Renal cortex interstitium (tissue), 15 donors: ENCODE data around the gene ACYP1. TPM values are rescaled to one million over a fixed set of nuclear protein-coding genes. Genes with fewer than 3 reads are reported as not detected.

Source experiments
- DNase-seq, 11 donors: peaks; one replicate each; pipeline ENCODE4 v3.0.0-alpha.2; 2013; ENCODE audit warnings: low read depth in 9 of 11, low spot score in 4 of 11; ENCODE audit errors: extremely low read depth in 1 of 11
- long read RNA-seq, 16 experiments: transcript quantifications; one replicate each; lab custom pipeline, GENCODE V29; 2026
- polyA plus RNA-seq, 3 donors: library from polyadenylated mRNA; unstranded; fragments of 120-200 nt; gene quantifications; one replicate each; pipeline ENCODE4 v1.2.1, GENCODE V29; 2013; ENCODE audit not compliant: insufficient read length in 3 of 3

ACYP1 gene
- polyA plus RNA-seq: 10 to 100 TPM; 29.2 to 54.5 (median 32.8) TPM
- long read RNA-seq, donor 1, transcript ACYP1-201 (3 exons, 627 nt): major isoform, 10 of 18 reads
- long read RNA-seq, donor 1, partial matches to known transcripts: 7 of 18 reads
- long read RNA-seq, donor 1, other reads (novel, unspliced or antisense): 0 of 18 reads
- long read RNA-seq, donor 2, transcript ACYP1-201 (3 exons, 627 nt): major isoform, 6 of 20 reads
- long read RNA-seq, donor 2, partial matches to known transcripts: 12 of 20 reads
- long read RNA-seq, donor 2, other reads (novel, unspliced or antisense): 0 of 20 reads
- long read RNA-seq, donor 3, transcript ACYP1-201 (3 exons, 627 nt): major isoform, 20 of 20 reads
- long read RNA-seq, donor 3, partial matches to known transcripts: 0 of 20 reads
- long read RNA-seq, donor 3, other reads (novel, unspliced or antisense): 0 of 20 reads
- long read RNA-seq, donor 4, transcript ACYP1-201 (3 exons, 627 nt): major isoform, 11 of 14 reads
- long read RNA-seq, donor 4, partial matches to known transcripts: 0 of 14 reads
- long read RNA-seq, donor 4, other reads (novel, unspliced or antisense): 0 of 14 reads
- long read RNA-seq, donor 5: 0 reads
- long read RNA-seq, donor 6, transcript ACYP1-201 (3 exons, 627 nt): major isoform, 9 of 15 reads
- long read RNA-seq, donor 6, transcript ACYP1-203 (2 exons, 606 nt): minor isoform, 5 of 15 reads
- long read RNA-seq, donor 6, partial matches to known transcripts: 0 of 15 reads
- long read RNA-seq, donor 6, other reads (novel, unspliced or antisense): 0 of 15 reads
- long read RNA-seq, donor 7, transcript ACYP1-201 (3 exons, 627 nt): major isoform, 13 of 36 reads
- long read RNA-seq, donor 7, partial matches to known transcripts: 22 of 36 reads
- long read RNA-seq, donor 7, other reads (novel, unspliced or antisense): 0 of 36 reads
- long read RNA-seq, donor 8: 0 reads
- long read RNA-seq, donor 9, transcript ACYP1-201 (3 exons, 627 nt): major isoform, 18 of 33 reads
- long read RNA-seq, donor 9, partial matches to known transcripts: 14 of 33 reads
- long read RNA-seq, donor 9, other reads (novel, unspliced or antisense): 0 of 33 reads
- long read RNA-seq, donor 10, transcript ACYP1-201 (3 exons, 627 nt): major isoform, 13 of 35 reads
- long read RNA-seq, donor 10, partial matches to known transcripts: 20 of 35 reads
- long read RNA-seq, donor 10, other reads (novel, unspliced or antisense): 0 of 35 reads
- long read RNA-seq, donor 11, transcript ACYP1-201 (3 exons, 627 nt): major isoform, 9 of 10 reads
- long read RNA-seq, donor 11, partial matches to known transcripts: 0 of 10 reads
- long read RNA-seq, donor 11, other reads (novel, unspliced or antisense): 0 of 10 reads
- long read RNA-seq, donor 12, partial matches to known transcripts: 11 of 17 reads
- long read RNA-seq, donor 12, other reads (novel, unspliced or antisense): 0 of 17 reads
- long read RNA-seq, donor 13: 0 reads
- long read RNA-seq, donor 14, transcript ACYP1-201 (3 exons, 627 nt): major isoform, 12 of 14 reads
- long read RNA-seq, donor 14, partial matches to known transcripts: 0 of 14 reads
- long read RNA-seq, donor 14, other reads (novel, unspliced or antisense): 0 of 14 reads
- long read RNA-seq, donor 15, transcript ACYP1-201 (3 exons, 627 nt): major isoform, 10 of 16 reads
- long read RNA-seq, donor 15, partial matches to known transcripts: 6 of 16 reads
- long read RNA-seq, donor 15, other reads (novel, unspliced or antisense): 0 of 16 reads
- long read RNA-seq, donor 16, transcript ACYP1-201 (3 exons, 627 nt): major isoform, 20 of 25 reads
- long read RNA-seq, donor 16, partial matches to known transcripts: 0 of 25 reads
- long read RNA-seq, donor 16, other reads (novel, unspliced or antisense): 0 of 25 reads

- peak in 10 of 11 donors; percentile 72 to 89 (median 84) for DNase-seq
Measured at GRCh38 chr14:75063491-75064204, at the start of gene ACYP1. TSS of gene ACYP1 (minus strand) at chr14:75064024. CDS start at chr14:75063553, 471 bp downstream.

DNA sequence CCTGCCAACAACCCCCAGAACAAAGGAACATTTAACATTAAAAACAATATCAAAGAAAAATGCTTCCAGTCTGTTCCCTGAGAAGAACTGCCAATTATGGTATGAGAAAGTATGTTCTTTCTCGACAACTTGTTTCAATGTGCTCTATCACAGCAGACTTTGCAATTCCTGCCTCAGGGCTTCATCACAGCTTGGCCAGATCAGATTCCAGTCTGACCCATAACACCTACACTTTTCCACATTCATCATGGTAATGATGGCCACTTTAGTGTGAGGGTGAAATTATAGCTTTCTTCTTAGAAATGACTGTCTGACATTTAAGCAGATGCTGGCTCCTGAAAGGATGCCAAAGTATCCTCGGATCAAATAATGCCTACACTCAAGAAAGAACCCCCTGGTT is 46.1 kb upstream of the ACYP1 start:
- DNase-seq: no peak

DNA sequence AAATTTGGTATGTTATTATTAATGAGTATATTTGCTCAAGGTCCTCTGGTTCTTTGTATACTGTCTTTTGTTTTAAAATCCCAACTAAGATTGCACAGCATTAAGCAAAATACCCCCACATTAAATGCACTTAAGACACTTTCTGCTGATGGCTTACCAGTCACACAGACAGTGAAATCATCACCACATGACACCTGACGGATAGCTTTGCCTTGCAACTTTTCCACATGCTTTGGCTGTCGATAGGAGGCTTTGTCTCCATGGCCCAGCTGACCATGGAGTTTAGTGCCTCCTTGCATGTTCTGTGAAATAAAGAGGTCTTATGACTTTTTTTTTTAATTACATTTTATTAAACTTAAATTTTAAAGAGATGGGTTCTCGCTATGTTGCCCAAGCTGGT is 43.4 kb upstream of the ACYP1 start:
- no peak for DNase-seq

DNA sequence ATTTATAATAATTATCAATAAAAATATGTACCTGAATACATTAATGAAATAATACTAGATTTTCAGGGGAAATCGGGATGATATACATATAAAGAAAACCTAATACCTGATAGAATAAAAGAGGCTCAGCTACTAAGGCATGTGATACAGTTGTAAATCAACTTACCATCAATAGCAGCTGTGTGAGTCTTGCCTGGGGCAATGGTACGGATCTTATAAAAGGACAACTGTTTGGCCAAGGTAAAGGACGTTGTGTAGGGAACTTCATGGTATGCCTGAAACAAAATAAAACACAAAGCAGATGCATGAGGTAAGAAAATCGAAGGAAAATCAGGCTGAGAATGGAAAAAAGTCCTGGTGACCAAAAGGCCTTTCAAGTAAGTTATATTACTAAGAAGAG is 37.7 kb upstream of the ACYP1 start:
- no peak for DNase-seq

DNA sequence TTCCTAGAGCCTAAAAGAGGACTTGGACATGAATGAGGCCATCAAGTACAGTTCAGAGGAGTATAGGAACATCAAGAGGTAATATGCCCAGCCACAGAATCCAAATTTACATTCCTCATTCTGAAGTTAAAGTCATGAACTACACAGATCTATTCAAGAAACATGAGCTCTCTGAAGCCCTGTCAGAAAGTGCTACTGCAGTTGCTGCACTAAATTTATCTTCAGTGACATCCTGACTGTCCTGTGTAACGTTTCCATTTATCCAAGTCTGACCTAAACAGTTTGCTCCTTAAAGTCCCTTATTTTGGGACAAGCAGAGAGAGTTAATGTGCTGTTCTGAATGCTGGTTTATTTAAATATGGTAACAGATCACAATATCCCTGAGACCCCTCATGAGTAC is 34.9 kb upstream of the ACYP1 start:
- no peak for DNase-seq

GRCh38 chr14:75098212-75098611 is 34.4 kb upstream of the ACYP1 start:
- DNase-seq: no peak

GRCh38 chr14:75096959-75097358 is 33.1 kb upstream of the ACYP1 start:
- no peak for DNase-seq

- DNase-seq: no peak
Measured at GRCh38 chr14:75095690-75096089, 31.9 kb upstream of the ACYP1 start.

- no peak for DNase-seq
Measured at GRCh38 chr14:75094896-75095295, 31.1 kb upstream of the ACYP1 start.

GRCh38 chr14:75092698-75093097 is 28.9 kb upstream of the ACYP1 start:
- DNase-seq: no peak

DNA sequence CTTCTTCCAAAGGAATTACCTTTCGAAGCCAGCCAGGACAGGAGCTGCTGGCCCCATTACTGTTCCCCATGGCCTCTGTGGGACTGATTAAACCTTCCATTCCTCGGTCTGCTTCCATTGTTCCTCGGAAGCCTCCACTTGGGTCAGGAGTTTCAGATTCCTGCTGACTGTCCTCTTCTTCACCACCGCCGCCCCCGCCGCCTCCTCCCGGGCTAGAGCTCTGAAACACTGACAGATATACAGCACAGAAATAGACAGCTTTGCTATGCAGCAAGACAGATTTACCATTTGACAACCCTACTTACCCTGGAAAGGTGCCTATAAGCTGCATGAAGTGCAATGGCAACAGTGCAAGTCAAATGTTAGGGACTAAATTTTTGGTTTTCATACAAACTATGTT is 27.4 kb upstream of the ACYP1 start:
- no peak for DNase-seq

GRCh38 chr14:75090353-75090752 is 26.5 kb upstream of the ACYP1 start:
- DNase-seq: no peak

DNA sequence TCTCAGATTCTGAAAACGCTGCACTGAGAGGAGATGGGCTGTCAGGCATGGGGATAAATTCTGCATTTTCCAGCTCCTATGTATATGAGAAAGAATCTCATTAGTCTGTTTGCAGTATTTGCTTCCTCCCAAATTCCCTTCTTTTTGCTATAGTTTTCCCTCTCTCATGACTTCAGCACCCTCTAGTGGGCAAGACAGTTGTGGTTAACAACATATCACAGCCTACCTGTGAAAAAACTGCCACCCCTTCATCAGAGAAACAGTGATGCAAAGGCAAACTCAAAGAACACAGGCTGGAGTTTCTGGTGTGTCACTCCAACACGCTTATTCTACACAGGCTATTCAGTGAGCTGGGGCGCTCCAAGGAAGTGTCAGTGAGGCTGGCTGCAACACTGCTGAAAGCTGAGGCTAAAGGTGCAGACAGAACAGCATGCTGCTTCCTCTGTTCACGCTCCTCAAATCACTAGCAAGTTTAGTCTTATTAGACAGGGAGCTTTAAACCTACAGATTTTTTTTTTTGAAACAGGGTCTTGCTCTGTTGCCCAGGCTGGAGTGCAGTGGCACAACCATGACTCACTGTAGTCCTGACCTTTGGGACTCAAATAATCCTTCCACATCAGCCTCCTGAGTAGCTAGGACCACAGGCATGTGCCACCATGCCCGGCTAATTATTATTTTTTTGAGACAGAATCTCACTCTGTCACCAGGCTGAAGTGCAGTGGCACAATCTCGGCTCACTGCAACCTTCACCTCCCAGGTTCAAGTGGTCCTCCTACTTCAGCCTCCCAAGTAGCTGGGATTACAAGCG is 24.9 kb upstream of the ACYP1 start:
- peak in 10 of 11 donors; percentile 41 to 75 (median 47) for DNase-seq

- DNase-seq: no peak
Measured at GRCh38 chr14:75088153-75088552, 24.3 kb upstream of the ACYP1 start.

DNA sequence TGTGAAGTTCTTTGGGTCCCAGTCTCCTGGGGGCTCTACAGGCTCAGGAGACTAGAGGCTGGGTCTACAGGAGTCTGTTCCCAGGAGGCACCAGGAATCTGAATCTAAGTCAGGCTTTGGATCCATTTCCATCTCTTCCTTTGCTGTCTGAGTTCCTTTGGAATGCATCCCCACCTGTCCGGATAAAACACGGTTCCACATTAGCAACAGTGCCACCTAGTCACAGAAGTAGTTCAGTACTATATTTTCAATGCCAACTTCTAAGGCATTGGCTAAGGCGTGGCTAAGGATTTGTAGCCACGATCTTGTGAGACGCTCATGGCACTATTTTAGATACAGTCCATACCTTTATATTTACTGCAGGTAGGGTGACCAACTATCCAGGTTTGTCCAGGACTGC is 20.7 kb upstream of the ACYP1 start:
- DNase-seq: no peak

DNA sequence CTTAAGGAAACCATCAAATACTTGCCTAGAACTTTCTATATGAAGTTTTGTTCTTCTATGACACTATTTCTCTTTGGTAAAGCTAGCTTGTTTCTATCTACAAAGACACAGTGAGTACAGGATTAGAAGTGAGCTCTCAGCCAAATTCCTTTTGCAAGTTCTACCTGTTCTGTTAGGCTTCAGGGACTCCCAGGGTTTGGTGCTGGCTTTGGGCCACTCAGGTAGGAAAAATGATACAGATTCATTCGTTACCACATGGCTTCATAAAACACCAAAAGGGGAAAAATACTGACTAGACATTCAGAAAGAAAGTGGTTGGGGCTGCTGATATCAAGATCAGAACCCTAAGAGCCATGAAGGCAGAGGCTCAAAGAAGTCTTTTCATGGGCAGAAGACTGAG is 19.4 kb upstream of the ACYP1 start:
- DNase-seq: no peak
